ENCODE data around the gene SLC25A41. TPM values are rescaled to one million over a fixed set of nuclear protein-coding genes. Genes with fewer than 3 reads are reported as not detected.

The SLC25A41 gene
- total and polyA plus RNA-seq, 11 donors: 0.17 to 1.4 (median 0.50) TPM; not detected in 2

GRCh38 chr19:6465006-6465405, 31.4 kb upstream of the SLC25A41 start:
- DNase-seq: no peak
- 42 to 53% (median 53%) methylated on average over 9 of the region's 9 CpGs for WGBS, 4 donors
- TF ChIP-seq POLR2A (IDR thresholded peaks at IDR 0.05): no peak
- no peak for TF ChIP-seq CTCF (IDR thresholded peaks at IDR 0.05)
- Histone ChIP-seq H3K27me3 (peaks cover 12 to 32% (median 20%) of the 10 kb centered on the region in 9 donors), H3K4me1 (peaks cover 0 to 9% (median 4%) of the 10 kb centered on the region in 12 donors), H3K4me3 (no peak overlapping the region), H3K27ac (no peak overlapping the region), H3K9me3 (no peaks in the 10 kb centered on the region), H3K36me3 (no peaks in the 10 kb centered on the region)
- no peak for ATAC-seq
- intact Hi-C loops (cut with DNase I): no loop called here

- H3K27me3 ChIP-seq: peaks cover 12 to 32% (median 20%) of the 10 kb centered on the region in 9 donors
- peak within 1 kb of the TSS in 1 of 12 donors; percentile 15 for H3K4me3 ChIP-seq
- H3K4me1 ChIP-seq: peaks cover 0 to 17% (median 4%) of the 10 kb centered on the region in 12 donors
- DNase-seq (no peak), ATAC-seq (no peak)
- TF ChIP-seq POLR2A (IDR thresholded peaks at IDR 0.05) (no peak), CTCF (IDR thresholded peaks at IDR 0.05) (no peak)
- intact Hi-C loops (cut with DNase I): no loop called here
- H3K9me3 ChIP-seq: no peaks in the 10 kb centered on the region
- no peaks in the 10 kb centered on the region for H3K36me3 ChIP-seq
- H3K27ac ChIP-seq: no peak within 1 kb of the TSS
- 3 to 10% (median 5%) methylated on average over 28 to 65 of the region's 65 CpGs for WGBS, 4 donors
These were observed 30.7 kb upstream of the SLC25A41 start, which contains the start of gene CRB3 for GRCh38 chr19:6464070-6464873. Gene CRB3 (plus strand): TSS chr19:6464271. CDS start chr19:6464702, 431 bp downstream.

- intact Hi-C loops (cut with DNase I): loop anchor here in 1 of 10 donors (1.0 kb wide), 1 partner anchor 35 kb away; no protein-coding TSS in a partner anchor
- H3K4me3 ChIP-seq: peak overlapping the region; percentile 32 to 89 (median 78)
- H3K27ac ChIP-seq: peak overlapping the region in 11 of 12 donors; percentile 55 to 91 (median 75)
- peaks cover 0 to 32% (median 8%) of the 10 kb centered on the region in 12 donors for H3K4me1 ChIP-seq
- peak; percentile 95 to 98 (median 98) for DNase-seq
- peaks cover 0 to under 1% (median 0%) of the 10 kb centered on the region in 12 donors for H3K9me3 ChIP-seq
- WGBS, 4 donors: 0 to 1% (median 0%) methylated on average over 35 to 57 of the region's 57 CpGs
- peaks cover 12 to 27% (median 17%) of the 10 kb centered on the region in 9 donors for H3K27me3 ChIP-seq
- peak; percentile 92 to 96 (median 94) for ATAC-seq
- peaks cover 0 to 9% (median under 1%) of the 10 kb centered on the region in 9 donors for H3K36me3 ChIP-seq
- peak in 1 of 2 donors; percentile 31 for TF ChIP-seq POLR2A (IDR thresholded peaks at IDR 0.05)
- TF ChIP-seq CTCF (IDR thresholded peaks at IDR 0.05): peak; percentile 15 to 69 (median 54)
These were observed 26.7 kb upstream of the SLC25A41 start for GRCh38 chr19:6460099-6460884.
